Left lung (tissue), 10 donors: ENCODE measurements around the gene AGPAT3. TPM values are rescaled to one million over a fixed set of nuclear protein-coding genes. Genes with fewer than 3 reads are reported as not detected.

Experiments used
- ATAC-seq: fragments of 200-7000 bp; cut with Tn5 transposase; one replicate; pipeline ENCODE4 v1.9.1; 2020; ENCODE audit warnings: moderate library complexity
- DNase-seq, 4 donors: peaks; one replicate each; pipeline ENCODE4 v3.0.0-alpha.2; 2013 to 2020
- H3K27ac ChIP-seq, 2 donors: fragments of 200-600 bp; sonication (generic) in 1 of 2; one replicate each; pipeline versions ENCODE4 v1.5.0 to v1.8.0; 2020 to 2021
- H3K27me3 ChIP-seq, 2 donors: fragments of 200-600 bp; sonication (generic) in 1 of 2; one replicate each; pipeline versions ENCODE4 v1.5.0 to v1.8.0; 2020 to 2021
- H3K36me3 ChIP-seq, 2 donors: fragments of 200-600 bp; sonication (generic) in 1 of 2; one replicate each; pipeline versions ENCODE4 v1.5.0 to v1.8.0; 2020 to 2021
- H3K4me1 ChIP-seq, 2 donors: fragments of 200-600 bp; one replicate each; pipeline ENCODE4 v1.8.0; 2021
- H3K4me3 ChIP-seq, 2 donors: fragments of 200-600 bp; sonication (generic) in 1 of 2; one replicate each; pipeline versions ENCODE4 v1.5.0 to v1.8.0; 2020 to 2021; ENCODE audit warnings: mild to moderate bottlenecking in 1 of 2
- H3K9me3 ChIP-seq, 2 donors: fragments of 200-600 bp; sonication (generic) in 1 of 2; one replicate each; pipeline versions ENCODE4 v1.5.0 to v1.8.0; 2020 to 2021
- intact Hi-C, 2 donors: fragments of 100-400 bp; cut with DNase I; formaldehyde crosslinking; loops; one replicate each; pipeline versions ENCODE4 v1.11.2 to v1.14.2; 2022
- polyA plus RNA-seq, 6 donors: library from polyadenylated mRNA; unstranded; fragments of 120-200 nt; gene quantifications; one replicate each; pipeline ENCODE4 v1.2.1, GENCODE V29; 2013; ENCODE audit not compliant: insufficient read length in 6 of 6
- total RNA-seq, 2 donors: library from RNA; stranded (reverse); fragmentation: NEBNext Ultra II Directional; extraction: Animal tissue kit (Norgen Biotek cat#: 25700); gene quantifications; one replicate each; pipeline ENCODE4 v1.2.1, GENCODE V29; 2021
- TF ChIP-seq, protein P1 (sequence below), 2 donors: fragments of 200-600 bp; sonication (generic) in 1 of 2; IDR thresholded peaks; one replicate each; pipeline versions ENCODE4 v1.5.0 to v1.8.0; 2021; ENCODE audit warnings: antibody characterized with exemption in 2 of 2
- donor health status: DM: no; HTN: yes; CAD: no.
- donor health status: DM: no; HTN: no; CAD: no.

The AGPAT3 gene
- total and polyA plus RNA-seq, 8 donors = 37.4 to 111 (median 42.8) TPM

DNA sequence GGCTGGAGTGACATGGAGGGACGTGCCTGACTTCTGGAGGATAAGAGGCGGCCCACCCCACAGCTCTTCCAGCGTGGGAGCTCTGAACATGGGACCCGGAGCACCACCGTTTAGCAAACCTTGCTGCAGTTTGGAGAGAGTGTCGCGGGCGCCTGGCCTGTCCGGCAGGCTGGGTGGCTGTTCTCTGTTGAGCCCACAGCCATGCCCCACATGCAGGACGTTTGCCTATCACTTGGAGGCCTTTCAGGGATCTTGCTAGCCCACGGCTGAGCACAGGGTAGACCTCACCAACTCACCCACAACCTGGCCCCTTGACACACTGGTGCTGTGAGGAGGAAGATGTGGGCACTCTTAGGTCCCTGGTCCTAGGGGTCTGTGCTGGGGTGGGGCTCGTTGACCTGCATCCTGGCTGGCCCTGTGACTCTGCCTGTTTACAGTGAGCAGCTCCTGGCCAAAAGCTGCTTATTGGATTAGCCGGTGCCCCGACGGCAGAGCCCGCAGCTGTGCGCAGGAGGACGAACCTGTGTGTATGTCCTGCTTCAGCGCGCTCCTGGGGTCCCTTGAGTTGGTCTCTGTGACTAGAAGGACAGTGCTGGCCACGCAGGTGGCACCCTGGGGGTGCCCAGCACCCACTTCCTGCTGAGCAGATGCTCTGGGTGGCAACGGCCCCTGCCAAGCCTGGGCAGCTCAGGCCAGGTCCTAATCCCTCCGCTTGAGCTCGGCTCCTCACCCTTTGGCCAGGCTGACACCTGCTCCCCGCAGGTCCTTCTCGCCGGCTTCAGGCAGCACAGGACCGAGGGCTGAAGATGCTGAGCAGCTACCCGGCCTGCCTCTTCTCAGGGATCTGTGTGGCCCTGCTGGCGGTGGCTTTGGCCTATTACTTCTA is 74.7 kb downstream of the AGPAT3 start:
- DNase-seq (peak in 1 of 4 donors; percentile 79), ATAC-seq (no peak)
- no peaks in the 10 kb centered on the region for H3K9me3 ChIP-seq
- TF ChIP-seq, protein P1, sequence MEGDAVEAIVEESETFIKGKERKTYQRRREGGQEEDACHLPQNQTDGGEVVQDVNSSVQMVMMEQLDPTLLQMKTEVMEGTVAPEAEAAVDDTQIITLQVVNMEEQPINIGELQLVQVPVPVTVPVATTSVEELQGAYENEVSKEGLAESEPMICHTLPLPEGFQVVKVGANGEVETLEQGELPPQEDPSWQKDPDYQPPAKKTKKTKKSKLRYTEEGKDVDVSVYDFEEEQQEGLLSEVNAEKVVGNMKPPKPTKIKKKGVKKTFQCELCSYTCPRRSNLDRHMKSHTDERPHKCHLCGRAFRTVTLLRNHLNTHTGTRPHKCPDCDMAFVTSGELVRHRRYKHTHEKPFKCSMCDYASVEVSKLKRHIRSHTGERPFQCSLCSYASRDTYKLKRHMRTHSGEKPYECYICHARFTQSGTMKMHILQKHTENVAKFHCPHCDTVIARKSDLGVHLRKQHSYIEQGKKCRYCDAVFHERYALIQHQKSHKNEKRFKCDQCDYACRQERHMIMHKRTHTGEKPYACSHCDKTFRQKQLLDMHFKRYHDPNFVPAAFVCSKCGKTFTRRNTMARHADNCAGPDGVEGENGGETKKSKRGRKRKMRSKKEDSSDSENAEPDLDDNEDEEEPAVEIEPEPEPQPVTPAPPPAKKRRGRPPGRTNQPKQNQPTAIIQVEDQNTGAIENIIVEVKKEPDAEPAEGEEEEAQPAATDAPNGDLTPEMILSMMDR (IDR thresholded peaks at IDR 0.05) = peak in 1 of 2 donors; percentile 3
- no peak overlapping the region for H3K27ac ChIP-seq
- H3K4me1 ChIP-seq = peaks cover 0 to 20% of the 10 kb centered on the region in 2 donors
- intact Hi-C loops = no loop called here
- no peak overlapping the region for H3K4me3 ChIP-seq
- H3K27me3 ChIP-seq = no peaks in the 10 kb centered on the region
- peaks cover 0 to 25% of the 10 kb centered on the region in 2 donors for H3K36me3 ChIP-seq

DNA sequence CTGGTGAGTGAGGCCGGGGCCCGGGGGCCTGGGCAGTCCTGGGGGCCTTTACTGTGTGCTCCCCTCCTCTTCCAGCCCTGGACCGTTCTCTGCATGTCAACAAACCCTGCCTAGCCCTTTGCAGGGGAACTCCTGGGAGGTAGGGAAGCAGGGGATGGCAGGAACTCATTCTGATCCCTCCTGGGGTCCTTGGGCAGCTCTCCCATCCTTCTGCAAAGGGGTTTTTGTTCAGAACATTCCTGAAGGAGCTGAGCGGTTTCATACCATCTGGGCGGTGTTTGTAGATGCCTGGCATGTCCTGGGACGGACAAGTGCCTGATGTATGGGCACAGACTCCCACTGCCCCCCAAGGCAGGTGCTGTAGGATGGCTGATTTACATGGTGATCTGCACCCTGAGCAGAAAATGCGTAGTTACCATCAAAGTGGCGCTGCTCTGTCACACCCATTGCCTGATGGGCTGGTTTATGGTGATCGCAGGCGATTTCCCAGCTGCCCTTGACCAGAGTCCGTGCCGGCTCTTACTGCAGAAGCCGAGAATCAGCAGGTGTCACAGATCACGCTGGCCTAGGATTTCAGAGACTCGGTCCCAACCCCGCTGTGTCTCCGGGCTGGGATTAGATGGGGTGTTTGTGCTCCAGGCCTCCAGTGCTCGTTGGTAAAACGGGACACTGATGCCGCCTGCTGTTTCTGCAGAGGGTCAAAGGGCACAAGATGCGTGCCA is 75.5 kb downstream of the AGPAT3 start:
- no peak for ATAC-seq
- DNase-seq = peak in 1 of 4 donors; percentile 26
- H3K27me3 ChIP-seq = no peaks in the 10 kb centered on the region
- H3K4me1 ChIP-seq = peaks cover 0 to 20% of the 10 kb centered on the region in 2 donors
- H3K36me3 ChIP-seq = peaks cover 0 to 25% of the 10 kb centered on the region in 2 donors
- no peak overlapping the region for H3K4me3 ChIP-seq
- intact Hi-C loops = no loop called here
- H3K27ac ChIP-seq = no peak overlapping the region
- TF ChIP-seq, protein P1 (IDR thresholded peaks at IDR 0.05) = no peak
- no peaks in the 10 kb centered on the region for H3K9me3 ChIP-seq

DNA sequence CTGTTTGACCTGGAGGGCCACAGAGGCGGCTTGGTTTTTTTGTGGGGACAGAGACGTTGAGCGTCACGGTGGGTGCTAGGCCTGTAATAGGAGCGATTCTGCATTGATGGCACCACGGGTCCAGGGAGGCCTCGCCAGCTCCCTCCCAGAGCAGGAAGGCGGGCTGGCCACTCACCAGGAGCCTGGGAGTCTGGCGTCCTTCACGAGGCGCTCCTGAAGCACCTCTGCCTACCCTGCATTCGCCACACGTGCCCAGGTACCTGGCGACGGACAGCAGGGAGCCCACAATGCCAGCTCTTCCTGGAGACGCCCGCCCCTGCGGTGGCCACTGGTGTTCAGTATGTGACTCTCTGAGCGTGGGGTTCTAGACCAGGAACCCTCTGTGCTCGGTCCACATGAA is 77.2 kb downstream of the AGPAT3 start:
- intact Hi-C loops = no loop called here
- no peak for ATAC-seq

DNA sequence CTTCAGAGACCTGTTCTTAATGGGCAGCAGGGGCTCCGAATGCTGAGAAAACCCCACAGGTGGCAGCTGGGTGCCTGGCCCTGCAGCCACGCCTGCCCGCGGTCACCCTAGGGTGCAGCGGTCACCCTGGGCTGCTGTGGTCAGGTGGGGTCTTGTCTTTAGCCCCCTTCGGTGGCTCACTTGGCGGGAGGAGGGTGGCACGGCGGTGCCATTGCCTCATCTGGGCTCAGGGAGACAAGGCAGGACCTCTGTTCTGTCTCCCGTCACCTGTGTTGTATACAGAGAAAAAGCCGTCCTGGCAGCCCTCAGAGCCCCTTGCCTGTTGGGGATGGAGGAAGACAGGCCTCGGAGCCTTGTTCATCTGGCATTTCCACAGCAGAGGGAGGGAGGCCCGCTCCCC is 77.6 kb downstream of the AGPAT3 start:
- DNase-seq (peak in 1 of 4 donors; percentile 58), ATAC-seq (no peak)
- Histone ChIP-seq H3K9me3 (no peaks in the 10 kb centered on the region), H3K36me3 (peaks cover 0 to 37% of the 10 kb centered on the region in 2 donors), H3K4me1 (peaks cover 0 to 12% of the 10 kb centered on the region in 2 donors), H3K4me3 (no peak overlapping the region), H3K27ac (no peak overlapping the region), H3K27me3 (no peaks in the 10 kb centered on the region)
- TF ChIP-seq, protein P1 (IDR thresholded peaks at IDR 0.05) = no peak
- intact Hi-C loops = no loop called here

More for the DNA sequence above, 77.2 kb downstream of the AGPAT3 start:
- Histone ChIP-seq H3K27me3 (no peaks in the 10 kb centered on the region), H3K36me3 (peaks cover 0 to 33% of the 10 kb centered on the region in 2 donors), H3K4me3 (no peak overlapping the region), H3K9me3 (no peaks in the 10 kb centered on the region), H3K4me1 (peaks cover 0 to 12% of the 10 kb centered on the region in 2 donors), H3K27ac (no peak overlapping the region)
- TF ChIP-seq, protein P1 (IDR thresholded peaks at IDR 0.05) = no peak
- DNase-seq = peak in 1 of 4 donors; percentile 56
